Sigmoid colon (tissue), 7 donors: ENCODE measurements around the gene TNNT1. TPM values are rescaled to one million over a fixed set of nuclear protein-coding genes. Genes with fewer than 3 reads are reported as not detected.

ENCODE experiments used
- DNase-seq: peaks from one replicate; pipeline ENCODE4 v3.0.0-alpha.2; 2019
- H3K27ac ChIP-seq, 4 donors: fragments of 200-600 bp; sonication (generic); one replicate each; pipeline ENCODE4 v1.5.1; 2016 to 2019; ENCODE audit warnings: mild to moderate bottlenecking in 1 of 4
- H3K27me3 ChIP-seq, 3 donors: fragments of 200-600 bp; sonication (generic); one replicate each; pipeline ENCODE4 v1.5.1; 2019; ENCODE audit warnings: mild to moderate bottlenecking in 1 of 3
- H3K36me3 ChIP-seq, 4 donors: fragments of 200-600 bp; sonication (generic); one replicate each; pipeline ENCODE4 v1.5.1; 2016 to 2019
- H3K4me1 ChIP-seq, 4 donors: fragments of 200-600 bp; sonication (generic); one replicate each; pipeline ENCODE4 v1.5.1; 2017 to 2019
- H3K4me3 ChIP-seq, 4 donors: fragments of 200-600 bp; sonication (generic); one replicate each; pipeline ENCODE4 v1.5.1; 2017 to 2019; ENCODE audit warnings: mild to moderate bottlenecking in 2 of 4, moderate library complexity in 1 of 4
- H3K9me3 ChIP-seq, 4 donors: fragments of 200-600 bp in 3 of 4; sonication (generic) in 3 of 4; one replicate each; pipeline versions ENCODE4 v1.5.1 to v1.6.1; 2013 to 2019
- CTCF ChIP-seq, 4 experiments: fragments of 450-650 bp in 3 of 4; fragments of 200-600 bp in 1 of 4; IDR thresholded peaks; one replicate each; pipeline ENCODE4 v1.5.1; 2016 to 2019; ENCODE audit warnings: antibody characterized with exemption in 4 of 4, mild to moderate bottlenecking in 3 of 4, moderate library complexity in 2 of 4
- EP300 ChIP-seq, 4 donors: sonication (generic); formaldehyde crosslinking; IDR thresholded peaks; one replicate each; pipeline ENCODE4 v1.6.1; 2017; ENCODE audit warnings: antibody characterized with exemption in 4 of 4
- POLR2A ChIP-seq, 2 donors: fragments of 450-650 bp; IDR thresholded peaks; one replicate each; pipeline ENCODE4 v1.6.1; 2016; ENCODE audit warnings: antibody characterized with exemption in 2 of 2, mild to moderate bottlenecking in 2 of 2, moderate library complexity in 2 of 2
- POLR2AphosphoS5 ChIP-seq, 4 donors: sonication (generic); formaldehyde crosslinking; IDR thresholded peaks; one replicate each; pipeline ENCODE4 v1.6.1; 2017; ENCODE audit warnings: antibody characterized with exemption in 4 of 4
- WGBS, 2 donors: extraction: QIAGEN DNeasy Blood & Tissue Kit; methylation state at CpG; one replicate each; pipeline ENCODE4 v1.1.7; 2013; 5-methylcytosine and 5-hydroxymethylcytosine counted together
- intact Hi-C: fragments of 100-400 bp; cut with DNase I; formaldehyde crosslinking; loops from one replicate; pipeline ENCODE4 v1.15.1; 2023
- polyA plus RNA-seq, 3 donors: library from polyadenylated mRNA; stranded (reverse); fragments of 200-250 nt; gene quantifications; one replicate each; pipeline ENCODE4 v1.2.3, GENCODE V29; 2013
- total RNA-seq, 4 donors: library from RNA; depleted of rRNA; stranded (reverse); fragments of >200 nt; gene quantifications; one replicate each; pipeline ENCODE4 v1.1.0, GENCODE V29; 2016
- donor health status: healthy with polysubstance abuse.
- donor health status: Bipolar disorder and iron deficiency.
- donor health status: healthy.

Gene TNNT1
- total and polyA plus RNA-seq, 7 donors: 1.4 to 17.4 (median 2.2) TPM; not detected in 3

- Histone ChIP-seq H3K4me3 (no peak overlapping the region), H3K27ac (peak overlapping the region in 3 of 4 donors; percentile 40 to 55 (median 47)), H3K9me3 (no peaks in the 10 kb centered on the region), H3K4me1 (peaks cover 0 to 37% (median 26%) of the 10 kb centered on the region in 4 donors), H3K27me3 (peaks cover 15 to 32% (median 29%) of the 10 kb centered on the region in 3 donors), H3K36me3 (peaks cover 25 to 36% (median 28%) of the 10 kb centered on the region in 4 donors)
- intact Hi-C loops: loop anchor here (2.0 kb wide), 1 partner anchor 24 kb away; no protein-coding TSS in a partner anchor
- TF ChIP-seq EP300 (IDR thresholded peaks at IDR 0.05) (no peak), CTCF (IDR thresholded peaks at IDR 0.05) (peak in 3 of 4 experiments; percentile 43 to 92 (median 45))
- 50 to 52% methylated on average over 18 of the region's 18 CpGs for WGBS, 2 donors
- peak; percentile 86 for DNase-seq
These were observed 60.3 kb downstream of the TNNT1 start for GRCh38 chr19:55088543-55089341.

GRCh38 chr19:55088021-55088451 is 61.0 kb downstream of the TNNT1 start:
- peaks cover 22 to 39% (median 36%) of the 10 kb centered on the region in 3 donors for H3K27me3 ChIP-seq
- 21 to 68% methylated on average over 12 of the region's 12 CpGs for WGBS, 2 donors
- H3K4me3 ChIP-seq: peak overlapping the region in 2 of 4 donors; percentile 54 to 55
- no peaks in the 10 kb centered on the region for H3K9me3 ChIP-seq
- TF ChIP-seq EP300 (IDR thresholded peaks at IDR 0.05): no peak
- no peak for TF ChIP-seq POLR2AphosphoS5 (IDR thresholded peaks at IDR 0.05)
- no peak for TF ChIP-seq CTCF (IDR thresholded peaks at IDR 0.05)
- no peak for TF ChIP-seq POLR2A (IDR thresholded peaks at IDR 0.05)
- peaks cover 25 to 35% (median 27%) of the 10 kb centered on the region in 4 donors for H3K36me3 ChIP-seq
- H3K4me1 ChIP-seq: peaks cover 0 to 37% (median 26%) of the 10 kb centered on the region in 4 donors
- no peak for DNase-seq
- intact Hi-C loops: loop anchor here (2.0 kb wide), 1 partner anchor 25 kb away; no protein-coding TSS in a partner anchor
- peak overlapping the region in 3 of 4 donors; percentile 40 to 55 (median 47) for H3K27ac ChIP-seq

- H3K9me3 ChIP-seq: no peaks in the 10 kb centered on the region
- intact Hi-C loops: no loop called here
- 15 to 32% methylated on average over 17 of the region's 17 CpGs for WGBS, 2 donors
- peak overlapping the region in 3 of 4 donors; percentile 42 to 55 (median 54) for H3K4me3 ChIP-seq
- peaks cover 0 to 37% (median 26%) of the 10 kb centered on the region in 4 donors for H3K4me1 ChIP-seq
- peaks cover 27 to 44% (median 41%) of the 10 kb centered on the region in 3 donors for H3K27me3 ChIP-seq
- TF ChIP-seq POLR2A (IDR thresholded peaks at IDR 0.05) (no peak), EP300 (IDR thresholded peaks at IDR 0.05) (no peak), POLR2AphosphoS5 (IDR thresholded peaks at IDR 0.05) (no peak), CTCF (IDR thresholded peaks at IDR 0.05) (no peak)
- DNase-seq: no peak
- H3K27ac ChIP-seq: peak overlapping the region in 3 of 4 donors; percentile 40 to 55 (median 47)
- peaks cover 21 to 30% (median 22%) of the 10 kb centered on the region in 4 donors for H3K36me3 ChIP-seq
These were observed 61.5 kb downstream of the TNNT1 start for GRCh38 chr19:55087542-55087901.

GRCh38 chr19:55086730-55087541 is 62.1 kb downstream of the TNNT1 start:
- H3K4me1 ChIP-seq: peaks cover 0 to 43% (median 31%) of the 10 kb centered on the region in 4 donors
- H3K9me3 ChIP-seq: no peaks in the 10 kb centered on the region
- H3K27me3 ChIP-seq: peaks cover 33 to 50% (median 47%) of the 10 kb centered on the region in 3 donors
- peaks cover 15 to 24% (median 16%) of the 10 kb centered on the region in 4 donors for H3K36me3 ChIP-seq
- TF ChIP-seq POLR2A (IDR thresholded peaks at IDR 0.05) (no peak), POLR2AphosphoS5 (IDR thresholded peaks at IDR 0.05) (peak in 3 of 4 donors; percentile 63 to 74 (median 66))
- peak; percentile 95 for DNase-seq
- H3K4me3 ChIP-seq: peak overlapping the region; percentile 23 to 55 (median 48)
- intact Hi-C loops: no loop called here
- 1 to 4% methylated on average over 74 of the region's 74 CpGs for WGBS, 2 donors
- H3K27ac ChIP-seq: peak overlapping the region; percentile 1 to 55 (median 44)
